Hematopoietic multipotent progenitor cell treated with erythropoietin and hydrocortisone succinate and interleukin-3 and kit ligand, for 17 days (in vitro differentiated cells): ENCODE data around the gene CCDC86.

ENCODE experiments used
- DNase-seq: peaks from one replicate; pipeline ENCODE4 v3.0.0-alpha.2; 2015; ENCODE audit warnings: low spot score

The CCDC86 gene

GRCh38 chr11:60868682-60869450, 27.0 kb downstream of the CCDC86 start:
- DNase-seq, result no peak

- no peak for DNase-seq
These were observed 27.5 kb downstream of the CCDC86 start for GRCh38 chr11:60869451-60869825.

- no peak for DNase-seq
These were observed 28.4 kb downstream of the CCDC86 start for GRCh38 chr11:60870276-60870675.

- DNase-seq, result no peak
These were observed 28.9 kb downstream of the CCDC86 start for GRCh38 chr11:60870733-60871377.

GRCh38 chr11:60871378-60872061, 29.6 kb downstream of the CCDC86 start:
- no peak for DNase-seq

GRCh38 chr11:60872124-60872960, 30.4 kb downstream of the CCDC86 start:
- no peak for DNase-seq

- DNase-seq, result no peak
These were observed 31.1 kb downstream of the CCDC86 start for GRCh38 chr11:60872961-60873524.

GRCh38 chr11:60873533-60873932, 31.6 kb downstream of the CCDC86 start:
- no peak for DNase-seq

- DNase-seq, result no peak
These were observed 32.8 kb downstream of the CCDC86 start for GRCh38 chr11:60874421-60875365.

GRCh38 chr11:60875366-60876167, 33.7 kb downstream of the CCDC86 start:
- DNase-seq, result no peak

GRCh38 chr11:60876168-60876485, 34.2 kb downstream of the CCDC86 start:
- DNase-seq, result no peak

GRCh38 chr11:60878245-60879101, 36.6 kb downstream of the CCDC86 start:
- no peak for DNase-seq

- DNase-seq, result no peak
These were observed 37.2 kb downstream of the CCDC86 start for GRCh38 chr11:60879104-60879503.

- no peak for DNase-seq
These were observed 38.2 kb downstream of the CCDC86 start for GRCh38 chr11:60879971-60880588.

GRCh38 chr11:60880643-60881282, 38.9 kb downstream of the CCDC86 start:
- no peak for DNase-seq

- DNase-seq, result peak; percentile 37
These were observed 45.6 kb downstream of the CCDC86 start for GRCh38 chr11:60887556-60887955.

GRCh38 chr11:60889869-60890311, 48.0 kb downstream of the CCDC86 start:
- DNase-seq, result no peak

- DNase-seq, result no peak
These were observed 48.8 kb downstream of the CCDC86 start for GRCh38 chr11:60890696-60891095.
